ENCODE measurements around the gene NFIX. TPM values are rescaled to one million over a fixed set of nuclear protein-coding genes. Genes with fewer than 3 reads are reported as not detected.
A peak's percentile ranks its signal among the peaks of the same experiment; 100 is the strongest.
"Not testable (repeated sequence)": the region's sequence is repeated elsewhere in the genome, so short reads cannot be mapped to it uniquely, and the experiment has no call there.

NFIX gene
- total and polyA plus RNA-seq, 2 donors (not counting 1 experiment from before 2014, with no cell fraction given) = 35.7 to 74.8 TPM

DNA sequence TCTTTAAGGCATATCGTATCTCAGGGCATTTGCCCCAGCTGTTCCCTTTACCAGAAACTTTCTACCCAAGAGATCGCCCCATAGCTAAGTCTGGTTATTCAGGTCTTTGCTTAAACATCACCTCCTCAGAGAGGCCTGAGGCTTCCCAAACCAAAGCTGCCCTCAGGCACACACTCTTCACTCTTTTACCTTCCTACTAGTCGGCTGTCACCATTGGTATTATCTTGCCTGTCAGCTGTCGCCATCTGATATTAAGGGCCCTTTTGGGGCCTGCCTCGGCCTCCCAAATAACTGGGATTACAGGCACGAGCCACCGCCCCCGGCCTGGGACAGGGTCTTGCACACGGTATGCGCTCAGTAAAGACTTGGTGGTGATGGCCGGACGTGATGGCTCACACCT is 39.3 kb upstream of the NFIX start:
- Histone ChIP-seq H3K4me2 (ENCODE audit: extremely low read depth, insufficient read depth, low read length) (peak overlapping the region; percentile 90), H3K27ac (ENCODE audit: insufficient read depth, low read length) (peak overlapping the region; percentile 77), H4K20me1 (ENCODE audit: control insufficient read depth, extremely low read depth, insufficient read depth, low read length) (no peaks in the 10 kb centered on the region), H3K4me3 (replicated peaks in 1 of 4; ENCODE audit: control extremely low read depth in 1 of 4, insufficient read depth in 1 of 4, low read depth in 3 of 4, low read length in 4 of 4) (peak overlapping the region; percentile 72 to 93 (median 84)), H3K4me1 (ENCODE audit: control insufficient read depth, extremely low read depth, insufficient read depth, low read length) (peaks cover 17% of the 10 kb centered on the region), H3K9me3 (ENCODE audit: control insufficient read depth, insufficient read depth, low read depth, low read length) (no peaks in the 10 kb centered on the region), H3K9ac (ENCODE audit: insufficient read depth, low read length) (no peak overlapping the region), H3K79me2 (ENCODE audit: control insufficient read depth, insufficient read depth, low read length) (peaks cover 37% of the 10 kb centered on the region), H2AFZ (ENCODE audit: low read length) (no peak overlapping the region), H3K36me3 (ENCODE audit: control insufficient read depth, insufficient read depth, low read length) (peaks cover 14% of the 10 kb centered on the region), H3K27me3 (ENCODE audit: control insufficient read depth, insufficient read depth, low read length) (no peaks in the 10 kb centered on the region)
- no peak for DNase-seq (ENCODE audit: low read depth in 2 of 2)
- TF ChIP-seq, protein P1, sequence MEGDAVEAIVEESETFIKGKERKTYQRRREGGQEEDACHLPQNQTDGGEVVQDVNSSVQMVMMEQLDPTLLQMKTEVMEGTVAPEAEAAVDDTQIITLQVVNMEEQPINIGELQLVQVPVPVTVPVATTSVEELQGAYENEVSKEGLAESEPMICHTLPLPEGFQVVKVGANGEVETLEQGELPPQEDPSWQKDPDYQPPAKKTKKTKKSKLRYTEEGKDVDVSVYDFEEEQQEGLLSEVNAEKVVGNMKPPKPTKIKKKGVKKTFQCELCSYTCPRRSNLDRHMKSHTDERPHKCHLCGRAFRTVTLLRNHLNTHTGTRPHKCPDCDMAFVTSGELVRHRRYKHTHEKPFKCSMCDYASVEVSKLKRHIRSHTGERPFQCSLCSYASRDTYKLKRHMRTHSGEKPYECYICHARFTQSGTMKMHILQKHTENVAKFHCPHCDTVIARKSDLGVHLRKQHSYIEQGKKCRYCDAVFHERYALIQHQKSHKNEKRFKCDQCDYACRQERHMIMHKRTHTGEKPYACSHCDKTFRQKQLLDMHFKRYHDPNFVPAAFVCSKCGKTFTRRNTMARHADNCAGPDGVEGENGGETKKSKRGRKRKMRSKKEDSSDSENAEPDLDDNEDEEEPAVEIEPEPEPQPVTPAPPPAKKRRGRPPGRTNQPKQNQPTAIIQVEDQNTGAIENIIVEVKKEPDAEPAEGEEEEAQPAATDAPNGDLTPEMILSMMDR (conservative IDR thresholded peaks at IDR 0.05 in 1 of 2, IDR thresholded peaks at IDR 0.05 in 1 of 2; ENCODE audit: low read depth in 1 of 2, low read length in 2 of 2) = no peak
- TF ChIP-seq EZH2 (IDR thresholded peaks at IDR 0.05; ENCODE audit: low read length, missing control alignments) = no peak

GRCh38 chr19:12956446-12957388 is 38.6 kb upstream of the NFIX start, which contains the start of gene GADD45GIP1:
Gene GADD45GIP1 (minus strand): TSS chr19:12957223. CDS start chr19:12957212, 11 bp downstream.
- no peaks in the 10 kb centered on the region for H3K27me3 ChIP-seq (ENCODE audit: control insufficient read depth, insufficient read depth, low read length)
- DNase-seq (ENCODE audit: low read depth in 2 of 2) = peak; percentile 73 to 77
- peak within 1 kb of the TSS; percentile 90 for H3K4me2 ChIP-seq (ENCODE audit: extremely low read depth, insufficient read depth, low read length)
- H3K4me3 ChIP-seq (replicated peaks in 1 of 4; ENCODE audit: control extremely low read depth in 1 of 4, insufficient read depth in 1 of 4, low read depth in 3 of 4, low read length in 4 of 4) = peak within 1 kb of the TSS; percentile 72 to 93 (median 84)
- peaks cover 37% of the 10 kb centered on the region for H3K79me2 ChIP-seq (ENCODE audit: control insufficient read depth, insufficient read depth, low read length)
- H3K9me3 ChIP-seq (ENCODE audit: control insufficient read depth, insufficient read depth, low read depth, low read length) = no peaks in the 10 kb centered on the region
- H4K20me1 ChIP-seq (ENCODE audit: control insufficient read depth, extremely low read depth, insufficient read depth, low read length) = no peaks in the 10 kb centered on the region
- H3K9ac ChIP-seq (ENCODE audit: insufficient read depth, low read length) = peak within 1 kb of the TSS; percentile 77
- TF ChIP-seq, protein P1 (conservative IDR thresholded peaks at IDR 0.05 in 1 of 2, IDR thresholded peaks at IDR 0.05 in 1 of 2; ENCODE audit: low read depth in 1 of 2, low read length in 2 of 2) = no peak
- no peak for TF ChIP-seq EZH2 (IDR thresholded peaks at IDR 0.05; ENCODE audit: low read length, missing control alignments)
- H2AFZ ChIP-seq (ENCODE audit: low read length) = peak within 1 kb of the TSS; percentile 81
- H3K27ac ChIP-seq (ENCODE audit: insufficient read depth, low read length) = peak within 1 kb of the TSS; percentile 77
- peaks cover 10% of the 10 kb centered on the region for H3K36me3 ChIP-seq (ENCODE audit: control insufficient read depth, insufficient read depth, low read length)
- peaks cover 17% of the 10 kb centered on the region for H3K4me1 ChIP-seq (ENCODE audit: control insufficient read depth, extremely low read depth, insufficient read depth, low read length)

DNA sequence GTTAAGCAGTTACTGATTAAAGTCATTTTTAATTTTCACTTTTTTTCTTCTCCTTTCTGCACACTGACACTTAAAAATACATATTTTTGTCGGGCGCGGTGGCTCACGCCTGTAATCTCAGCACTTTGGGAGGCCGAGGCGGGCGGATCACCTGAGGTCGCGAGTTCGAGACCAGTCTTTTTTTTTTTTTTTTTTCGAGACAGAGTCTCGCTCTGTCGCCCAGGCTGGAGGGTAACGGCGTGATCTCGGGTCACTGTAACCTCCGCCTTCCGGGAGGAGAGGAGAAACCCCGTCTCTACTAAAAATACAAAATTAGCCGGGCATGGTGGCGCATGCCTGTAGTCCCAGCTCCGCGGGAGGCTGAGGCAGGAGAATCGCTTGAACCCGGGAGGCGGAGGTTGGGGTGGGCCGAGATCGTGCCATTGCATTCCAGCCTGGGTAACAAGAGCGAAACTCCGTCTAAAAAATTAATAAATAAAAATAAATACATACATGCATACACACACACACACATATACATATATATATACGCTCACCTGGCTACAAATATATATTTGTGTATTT is 37.8 kb upstream of the NFIX start:
- Histone ChIP-seq H3K4me2 (ENCODE audit: extremely low read depth, insufficient read depth, low read length) (peak overlapping the region; percentile 68), H3K4me3 (replicated peaks in 1 of 4; ENCODE audit: control extremely low read depth in 1 of 4, insufficient read depth in 1 of 4, low read depth in 3 of 4, low read length in 4 of 4) (peak overlapping the region; percentile 69 to 93 (median 76)), H3K9ac (ENCODE audit: insufficient read depth, low read length) (peak overlapping the region; percentile 77), H3K4me1 (ENCODE audit: control insufficient read depth, extremely low read depth, insufficient read depth, low read length) (peaks cover 14% of the 10 kb centered on the region), H3K27ac (ENCODE audit: insufficient read depth, low read length) (peak overlapping the region; percentile 77), H3K79me2 (ENCODE audit: control insufficient read depth, insufficient read depth, low read length) (peaks cover 37% of the 10 kb centered on the region), H2AFZ (ENCODE audit: low read length) (peak overlapping the region; percentile 81)
- not testable (repeated sequence) for DNase-seq (ENCODE audit: low read depth in 2 of 2); H3K9me3 ChIP-seq (ENCODE audit: control insufficient read depth, insufficient read depth, low read depth, low read length); H3K27me3 ChIP-seq (ENCODE audit: control insufficient read depth, insufficient read depth, low read length); H3K36me3 ChIP-seq (ENCODE audit: control insufficient read depth, insufficient read depth, low read length); H4K20me1 ChIP-seq (ENCODE audit: control insufficient read depth, extremely low read depth, insufficient read depth, low read length)
